ENCODE data around the gene PTPN7.
"Not testable (repeated sequence)": the region's sequence is repeated elsewhere in the genome, so short reads cannot be mapped to it uniquely, and the experiment has no call there.

GRCh38 chr1:202180751-202181139, 20.3 kb upstream of the PTPN7 start:
- TF ChIP-seq, protein P1, sequence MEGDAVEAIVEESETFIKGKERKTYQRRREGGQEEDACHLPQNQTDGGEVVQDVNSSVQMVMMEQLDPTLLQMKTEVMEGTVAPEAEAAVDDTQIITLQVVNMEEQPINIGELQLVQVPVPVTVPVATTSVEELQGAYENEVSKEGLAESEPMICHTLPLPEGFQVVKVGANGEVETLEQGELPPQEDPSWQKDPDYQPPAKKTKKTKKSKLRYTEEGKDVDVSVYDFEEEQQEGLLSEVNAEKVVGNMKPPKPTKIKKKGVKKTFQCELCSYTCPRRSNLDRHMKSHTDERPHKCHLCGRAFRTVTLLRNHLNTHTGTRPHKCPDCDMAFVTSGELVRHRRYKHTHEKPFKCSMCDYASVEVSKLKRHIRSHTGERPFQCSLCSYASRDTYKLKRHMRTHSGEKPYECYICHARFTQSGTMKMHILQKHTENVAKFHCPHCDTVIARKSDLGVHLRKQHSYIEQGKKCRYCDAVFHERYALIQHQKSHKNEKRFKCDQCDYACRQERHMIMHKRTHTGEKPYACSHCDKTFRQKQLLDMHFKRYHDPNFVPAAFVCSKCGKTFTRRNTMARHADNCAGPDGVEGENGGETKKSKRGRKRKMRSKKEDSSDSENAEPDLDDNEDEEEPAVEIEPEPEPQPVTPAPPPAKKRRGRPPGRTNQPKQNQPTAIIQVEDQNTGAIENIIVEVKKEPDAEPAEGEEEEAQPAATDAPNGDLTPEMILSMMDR (conservative IDR thresholded peaks at IDR 0.05; ENCODE audit: low read length) = not testable (repeated sequence)
- TF ChIP-seq EZH2phosphoT487 (IDR thresholded peaks at IDR 0.05; ENCODE audit: borderline replicate concordance) = not testable (repeated sequence)
